ENCODE measurements around the gene POU5F1.
"Not testable (repeated sequence)": the region's sequence is repeated elsewhere in the genome, so short reads cannot be mapped to it uniquely, and the experiment has no call there.

The POU5F1 gene

DNA sequence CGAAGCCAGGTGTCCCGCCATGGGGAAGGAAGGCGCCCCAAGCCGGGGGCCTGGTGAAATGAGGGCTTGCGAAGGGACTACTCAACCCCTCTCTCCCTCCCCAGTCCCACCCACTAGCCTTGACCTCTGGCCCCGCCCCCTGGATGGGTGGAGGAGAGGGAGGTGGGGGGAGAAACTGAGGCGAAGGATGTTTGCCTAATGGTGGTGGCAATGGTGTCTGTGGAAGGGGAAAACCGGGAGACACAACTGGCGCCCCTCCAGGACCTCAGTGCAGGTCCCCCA, at the start of gene POU5F1:
Gene POU5F1, minus strand, starts transcription at position 83 of the 282 bp plus-strand sequence. Its CDS starts 62 bp downstream, at position 21.
- no peak for DNase-seq

DNA sequence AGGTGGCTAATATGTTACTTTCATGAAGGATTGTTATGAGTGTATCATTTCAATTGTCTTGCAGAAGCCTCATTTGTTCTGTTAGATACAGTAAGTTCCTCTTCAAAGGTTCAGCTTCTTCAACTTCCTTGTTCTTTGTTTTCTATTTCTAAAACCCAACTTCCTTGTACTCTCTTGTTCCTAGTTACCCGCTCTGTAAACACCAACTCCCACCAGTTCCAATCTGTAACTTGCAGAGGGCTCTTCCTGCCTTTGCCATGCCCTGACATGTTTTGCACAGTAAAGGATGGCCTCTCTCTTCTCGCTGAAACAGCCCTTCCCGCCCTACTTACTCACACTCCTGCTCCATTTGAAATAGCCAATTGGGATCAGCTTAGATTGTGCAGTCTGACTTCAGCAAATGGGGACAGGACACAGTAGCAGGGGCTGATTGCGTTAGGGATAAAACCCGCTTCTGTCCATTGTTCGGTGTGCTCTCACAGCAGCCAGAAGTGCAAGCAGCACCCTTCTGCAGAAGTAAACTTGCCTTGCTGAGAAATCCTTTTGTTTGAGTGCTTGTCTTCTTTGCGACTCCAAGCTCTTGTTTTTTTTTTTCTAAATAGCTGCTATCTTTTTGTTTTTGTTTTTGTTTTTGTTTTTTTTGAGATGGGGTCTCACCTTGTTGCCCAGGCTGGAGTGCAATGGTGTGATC, 45.9 kb upstream of the POU5F1 start:
- DNase-seq: no peak

DNA sequence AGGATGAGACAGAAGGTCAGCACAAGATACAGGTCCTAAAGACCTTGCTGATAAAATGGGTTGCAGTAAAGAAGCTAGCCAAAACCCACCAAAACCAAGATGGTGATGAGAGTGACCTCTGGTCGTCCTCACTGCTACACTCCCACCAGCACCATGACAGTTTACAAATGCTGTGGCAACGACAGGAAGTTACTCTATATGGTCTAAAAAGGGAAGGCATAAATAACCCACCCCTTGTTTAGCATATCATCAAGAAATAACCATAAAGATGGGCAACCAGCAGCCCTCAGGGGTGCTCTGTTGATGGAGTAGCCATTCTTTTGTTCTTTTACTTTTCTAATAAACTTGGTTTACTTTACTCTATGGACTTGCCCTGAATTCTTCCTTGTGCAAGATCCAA, 44.7 kb upstream of the POU5F1 start:
- DNase-seq: not testable (repeated sequence)

DNA sequence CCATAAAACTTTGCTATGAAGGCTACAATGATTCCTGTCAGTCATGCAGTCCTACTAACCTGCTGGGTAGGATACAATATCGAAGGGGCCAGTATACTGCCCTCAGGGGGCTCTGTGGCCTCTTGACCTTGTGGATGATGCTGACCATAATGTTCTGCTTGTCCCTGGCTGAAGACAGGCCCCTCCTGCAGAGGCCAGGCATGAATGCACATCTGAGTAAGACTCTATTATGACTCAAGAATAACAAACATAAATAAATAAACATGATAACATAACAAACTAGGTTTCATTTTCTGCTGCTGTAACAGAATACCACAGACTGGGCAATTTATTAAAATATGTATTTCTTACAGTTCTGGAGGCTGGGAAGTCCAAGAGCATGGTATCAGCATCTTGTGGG, 44.0 kb upstream of the POU5F1 start:
- no peak for DNase-seq

DNA sequence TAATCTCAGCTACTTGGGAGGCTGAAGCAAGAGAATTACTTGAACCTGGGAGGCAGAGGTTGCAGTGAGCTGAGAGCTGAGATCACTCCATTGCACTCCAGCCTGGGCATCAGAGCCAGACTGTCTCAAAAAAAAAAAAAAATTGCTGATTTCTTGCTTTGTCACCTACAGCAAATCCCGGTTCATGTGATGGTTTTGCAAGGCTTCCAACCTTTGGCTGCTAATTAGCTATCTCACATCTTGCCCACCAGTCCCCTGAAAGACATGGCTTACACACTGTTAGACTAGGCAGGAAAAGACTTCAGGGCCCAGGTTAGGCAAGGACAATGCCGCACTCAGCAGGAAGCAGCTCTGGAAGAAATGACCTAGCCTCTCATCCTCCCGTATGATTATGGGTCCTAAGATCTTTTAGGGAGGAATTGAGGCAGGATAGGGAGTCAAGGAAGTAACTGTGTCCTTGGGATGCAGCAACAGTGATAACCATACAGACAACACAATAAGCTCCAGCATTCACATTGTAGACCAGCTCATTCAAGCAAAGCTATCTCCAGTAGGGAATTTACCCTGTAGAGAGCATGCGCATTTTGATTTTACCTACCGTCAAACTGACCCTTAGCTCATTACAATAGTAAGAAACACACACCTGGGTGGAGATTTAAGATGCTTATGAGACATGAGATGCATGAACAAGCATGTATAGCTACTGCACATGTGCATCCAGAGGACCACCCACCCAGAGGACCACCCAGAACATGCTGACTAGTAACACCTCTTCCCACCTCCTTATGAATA, 40.5 kb upstream of the POU5F1 start:
- DNase-seq: no peak

DNA sequence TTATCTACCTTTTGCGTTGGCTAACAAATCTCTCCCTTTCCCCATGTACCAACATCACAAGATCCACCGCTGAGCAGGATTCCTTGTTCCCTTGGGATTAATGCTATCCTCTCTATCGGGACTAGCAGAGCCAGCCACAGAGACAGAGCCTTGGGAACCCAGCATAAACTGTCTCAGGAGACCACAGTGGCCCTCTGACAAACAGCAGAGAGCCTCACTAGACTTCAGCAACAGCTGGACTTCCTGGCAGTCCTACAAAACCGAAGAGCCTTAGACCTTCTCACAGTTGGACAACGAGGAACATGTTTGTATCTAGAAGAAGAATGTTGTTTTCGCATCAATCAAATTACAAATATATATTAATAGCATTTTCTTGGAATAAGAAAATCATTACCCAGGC, 39.6 kb upstream of the POU5F1 start:
- no peak for DNase-seq

DNA sequence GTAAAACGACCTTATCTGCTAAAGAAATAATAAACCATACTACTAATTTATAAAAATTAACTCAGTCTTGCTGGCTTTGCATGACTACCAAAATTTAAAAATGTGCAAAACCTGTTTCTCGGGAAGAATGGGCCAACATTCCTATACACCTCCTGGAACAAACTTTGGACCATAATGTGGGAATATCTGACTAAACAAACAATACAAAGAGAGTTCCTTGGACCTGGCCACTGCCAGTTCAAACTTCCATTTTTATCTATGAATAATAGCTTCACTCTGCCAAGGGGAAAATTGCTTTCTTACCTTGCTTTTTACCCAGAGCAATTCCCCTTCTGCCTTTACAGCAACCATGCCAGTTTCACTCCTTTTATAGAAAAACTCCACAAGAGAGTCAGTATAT, 38.7 kb upstream of the POU5F1 start:
- DNase-seq: no peak

DNA sequence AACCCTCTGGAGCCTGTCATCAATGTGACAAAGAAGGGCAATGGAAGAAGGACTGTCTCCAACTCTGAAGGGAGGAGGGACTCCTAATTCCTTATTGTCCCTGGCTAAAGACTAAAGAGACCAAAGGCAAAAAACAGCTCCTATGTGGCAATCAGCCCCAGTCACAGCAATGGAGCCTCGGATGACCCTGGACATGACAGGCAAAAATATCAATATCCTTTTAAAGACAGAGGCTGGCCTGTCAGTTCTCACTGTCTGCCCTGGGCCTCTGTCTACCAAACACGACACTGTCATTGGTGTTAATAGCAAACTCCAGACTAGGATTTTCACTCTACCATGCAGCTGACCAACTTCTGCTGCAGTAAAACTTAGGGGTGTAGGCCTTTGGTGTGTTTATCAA, 38.0 kb upstream of the POU5F1 start:
- no peak for DNase-seq

DNA sequence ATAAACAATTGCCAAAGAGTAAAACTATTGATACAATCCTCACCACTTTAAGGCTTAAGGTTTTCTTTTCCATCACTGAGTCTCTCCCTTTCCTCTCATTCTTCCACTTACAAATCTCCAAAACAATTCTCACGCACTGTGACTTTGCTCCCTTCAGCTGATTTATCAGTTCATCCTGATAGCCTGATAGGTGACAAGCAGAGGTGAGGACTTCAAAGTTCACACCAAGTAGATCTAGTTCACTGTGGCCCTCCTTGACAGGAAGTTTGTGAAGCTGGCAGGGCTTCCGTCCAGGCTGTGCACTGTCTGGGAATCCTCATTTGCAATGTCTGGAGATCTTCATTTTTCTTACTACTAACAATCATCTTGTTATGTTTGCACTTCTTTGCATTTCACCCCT, 35.2 kb upstream of the POU5F1 start:
- DNase-seq: no peak

DNA sequence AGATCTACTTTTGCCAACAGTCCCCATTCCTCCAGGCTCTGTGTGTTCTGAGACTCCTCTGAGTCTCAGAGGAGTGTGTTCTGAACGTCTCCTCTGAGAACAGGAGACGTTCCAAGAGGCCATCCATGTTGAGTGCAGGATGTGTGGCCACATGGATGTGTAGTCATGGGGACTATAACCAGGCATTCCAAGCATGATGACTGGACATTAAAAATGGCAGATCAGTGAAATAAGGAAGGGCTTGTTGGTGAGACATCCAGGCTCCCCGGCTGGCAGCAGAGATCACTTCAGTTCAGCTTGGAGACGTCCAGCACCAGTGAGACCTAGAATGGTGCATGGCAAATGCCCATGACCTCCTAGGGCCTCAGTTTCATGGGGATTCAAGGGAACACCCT, 34.3 kb upstream of the POU5F1 start:
- no peak for DNase-seq

DNA sequence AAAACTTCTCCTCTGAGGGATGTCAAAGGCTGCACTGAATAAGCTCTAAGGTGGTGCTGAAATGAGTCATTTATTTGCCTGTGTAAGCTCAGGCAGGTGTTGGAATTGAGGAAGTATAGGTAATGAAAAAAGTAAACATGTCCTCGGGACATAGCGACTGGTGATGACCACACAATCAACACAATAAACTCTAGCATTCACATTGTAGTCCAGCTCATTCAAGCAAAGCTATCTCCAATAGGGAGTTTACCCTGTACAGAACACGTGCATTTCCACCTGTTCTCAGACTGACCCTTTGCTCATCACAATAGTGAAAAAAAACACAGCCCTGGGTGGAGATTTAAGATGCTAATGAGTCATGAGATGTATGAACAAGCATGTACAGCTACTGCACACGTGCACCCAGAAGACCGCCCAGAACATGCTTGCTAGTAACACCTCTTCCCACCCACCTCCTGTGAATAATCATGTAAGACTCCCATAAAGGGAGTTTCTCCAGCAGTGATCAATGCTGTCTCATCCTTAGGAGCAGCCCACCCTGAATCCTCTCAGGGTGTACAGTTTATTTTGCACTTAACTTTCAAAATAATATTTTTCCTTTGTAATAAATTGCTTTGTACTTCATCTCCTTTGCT, 33.0 kb upstream of the POU5F1 start:
- DNase-seq: peak in 4 of 56 donors; percentile 4 to 34 (median 25)

DNA sequence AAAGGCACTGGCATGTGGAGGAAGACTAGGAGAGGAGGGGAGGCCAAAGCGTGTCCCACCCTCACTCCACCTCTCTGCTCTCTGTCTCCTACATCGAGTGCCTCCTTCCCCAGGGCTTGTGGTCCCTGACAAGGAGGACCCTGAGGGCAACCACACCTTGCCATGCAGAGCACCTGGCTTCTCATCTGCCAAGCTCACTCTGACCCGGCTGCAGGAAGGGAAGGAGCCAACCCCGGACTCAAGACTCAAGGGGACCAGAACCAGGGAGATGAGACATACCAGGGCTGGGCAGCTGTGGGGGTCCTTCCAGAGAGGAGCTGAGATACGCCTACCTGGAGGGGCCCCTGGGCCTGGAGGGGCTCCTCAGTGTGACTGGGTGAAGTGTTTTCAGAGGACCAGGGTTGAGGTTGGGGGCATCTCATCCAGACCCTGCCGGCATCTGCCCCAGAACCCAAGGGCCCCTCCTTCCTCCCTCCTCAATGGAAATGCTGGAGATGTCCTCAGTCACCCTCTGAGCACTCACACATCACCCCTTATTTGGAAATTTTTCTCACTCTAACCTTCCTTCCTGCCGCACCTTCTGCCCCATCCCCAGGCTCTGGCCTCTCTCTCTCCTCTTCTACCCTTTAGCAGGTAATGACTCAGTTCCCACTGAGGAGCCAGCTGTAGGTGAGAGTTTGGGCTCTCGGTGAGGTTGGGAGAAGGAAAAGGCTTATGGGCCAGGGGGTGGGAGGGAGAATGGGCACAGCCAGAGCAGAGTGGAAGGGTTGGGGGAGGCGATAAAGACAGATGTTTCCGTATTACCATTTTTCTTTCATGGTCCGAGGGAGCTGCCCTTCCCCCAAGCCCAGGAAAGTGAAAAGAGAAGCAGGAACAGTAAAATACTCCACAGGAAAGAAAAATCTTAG, 32.0 kb upstream of the POU5F1 start:
- DNase-seq: no peak

DNA sequence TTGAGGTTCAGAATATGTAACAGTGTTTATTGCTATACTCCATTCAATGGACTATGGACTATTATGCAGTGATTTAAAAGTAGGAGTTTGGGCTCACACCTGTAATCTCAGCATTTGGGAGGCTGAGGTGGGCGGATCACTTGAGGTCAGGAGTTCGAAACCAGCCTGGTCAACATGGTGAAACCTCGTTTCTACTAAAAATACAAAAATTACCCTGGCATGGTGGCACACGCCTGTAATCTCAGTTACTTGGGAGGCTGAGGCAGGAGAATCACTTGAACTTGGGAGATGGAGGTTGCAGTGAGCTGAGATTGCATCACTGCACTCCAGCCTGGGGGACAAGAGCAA, 28.6 kb upstream of the POU5F1 start:
- not testable (repeated sequence) for DNase-seq

DNA sequence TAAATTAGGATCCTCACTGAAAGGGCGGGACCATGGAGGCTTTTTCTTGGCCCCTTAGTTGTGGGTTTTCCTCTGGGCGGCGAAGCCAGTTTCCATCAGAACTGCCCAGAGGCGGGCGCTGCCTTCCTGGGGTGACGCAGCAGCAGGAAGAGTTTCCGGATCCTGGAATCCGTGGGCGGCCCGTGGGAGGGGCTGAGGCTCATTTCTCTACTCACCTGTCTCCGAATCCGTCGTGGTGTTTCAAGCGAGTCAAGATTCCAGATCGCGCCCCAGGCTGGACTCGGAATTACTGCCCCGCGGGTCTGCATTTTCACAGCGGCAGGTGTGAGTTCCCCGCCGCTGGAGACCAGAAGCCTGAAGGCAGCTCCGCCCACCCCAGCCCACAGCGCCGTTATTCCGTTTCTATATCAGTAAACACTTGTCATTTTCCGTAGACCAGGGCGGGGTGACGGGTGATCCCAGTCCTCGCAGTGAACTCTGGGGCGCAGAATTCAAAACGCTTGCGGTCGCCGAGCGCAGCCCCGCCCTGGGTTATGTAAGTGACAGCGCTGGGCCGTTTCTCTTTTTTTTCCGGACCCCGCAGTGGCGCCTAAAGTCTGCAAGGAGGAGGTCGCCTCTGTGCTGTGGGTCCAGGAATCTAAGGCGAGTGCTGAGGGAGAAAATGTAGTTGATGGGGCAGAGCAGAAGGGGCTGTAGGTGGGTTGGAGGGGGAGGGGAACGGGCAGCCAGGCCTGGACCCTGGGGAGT, 27.2 kb upstream of the POU5F1 start:
- DNase-seq: peak in 55 of 56 donors; percentile 28 to 94 (median 76)

DNA sequence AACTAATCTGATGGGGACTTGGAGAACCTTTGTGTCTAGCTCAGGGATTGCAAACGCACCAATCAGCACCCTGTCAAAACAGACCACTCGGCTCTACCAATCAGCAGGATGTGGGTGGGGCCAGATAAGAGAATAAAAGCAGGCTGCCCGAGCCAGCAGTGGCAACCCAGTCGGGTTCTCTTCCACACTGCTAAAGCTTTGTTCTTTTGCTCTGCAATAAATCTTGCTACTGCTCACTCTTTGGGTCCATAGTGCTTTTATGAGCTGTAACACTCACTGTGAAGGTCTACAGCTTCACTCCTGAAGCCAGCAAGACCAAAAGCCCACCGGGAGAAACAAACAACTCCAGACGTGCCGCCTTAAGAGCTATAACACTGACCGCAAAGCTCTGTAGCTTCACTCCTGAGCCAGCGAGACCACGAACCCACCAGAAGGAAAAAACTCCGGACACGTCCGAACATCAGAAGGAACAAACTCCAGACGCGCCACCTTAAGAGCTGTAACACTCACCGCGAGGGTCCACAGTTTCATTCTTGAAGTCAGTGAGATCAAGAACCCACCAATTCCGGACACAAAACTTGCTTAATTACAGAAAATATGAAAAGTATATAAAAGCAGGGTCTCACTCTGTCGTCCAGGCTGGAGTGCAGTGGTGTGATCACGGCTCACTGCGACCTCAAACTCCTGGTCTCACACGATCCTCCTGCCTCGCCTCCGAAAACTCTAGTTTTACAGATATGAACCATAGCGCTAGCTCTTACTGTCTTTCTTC, 26.0 kb upstream of the POU5F1 start:
- DNase-seq: not testable (repeated sequence)

DNA sequence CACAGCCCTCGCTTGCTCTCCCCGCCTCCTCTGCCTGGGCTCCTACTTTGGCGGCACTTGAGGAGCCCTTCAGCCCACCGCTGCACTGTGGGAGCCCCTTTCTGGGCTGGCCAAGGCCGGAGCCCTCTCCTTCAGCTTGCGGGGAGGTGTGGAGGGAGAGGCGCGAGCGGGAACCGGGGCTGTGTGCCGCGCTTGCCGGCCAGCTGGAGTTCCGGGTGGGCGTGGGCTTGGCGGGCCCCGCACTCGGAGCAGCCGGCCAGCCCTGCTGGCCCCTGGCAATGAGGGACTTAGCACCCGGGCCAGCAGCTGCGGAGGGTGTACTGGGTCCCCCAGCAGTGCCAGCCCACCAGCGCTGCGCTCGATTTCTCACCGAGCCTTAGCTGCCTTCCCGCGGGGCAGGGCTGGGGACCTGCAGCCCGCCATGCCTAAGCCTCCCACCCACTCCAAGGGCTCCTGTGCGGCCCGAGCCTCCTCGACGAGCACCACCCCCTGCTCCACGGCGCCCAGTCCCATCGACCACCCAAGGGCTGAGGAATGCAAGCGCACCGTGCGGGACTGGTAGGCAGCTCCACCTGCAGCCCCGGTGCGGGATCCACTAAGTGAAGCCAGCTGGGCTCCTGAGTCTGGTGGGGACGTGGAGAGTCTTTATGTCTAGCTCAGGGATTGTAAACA, 25.0 kb upstream of the POU5F1 start:
- DNase-seq: not testable (repeated sequence)

DNA sequence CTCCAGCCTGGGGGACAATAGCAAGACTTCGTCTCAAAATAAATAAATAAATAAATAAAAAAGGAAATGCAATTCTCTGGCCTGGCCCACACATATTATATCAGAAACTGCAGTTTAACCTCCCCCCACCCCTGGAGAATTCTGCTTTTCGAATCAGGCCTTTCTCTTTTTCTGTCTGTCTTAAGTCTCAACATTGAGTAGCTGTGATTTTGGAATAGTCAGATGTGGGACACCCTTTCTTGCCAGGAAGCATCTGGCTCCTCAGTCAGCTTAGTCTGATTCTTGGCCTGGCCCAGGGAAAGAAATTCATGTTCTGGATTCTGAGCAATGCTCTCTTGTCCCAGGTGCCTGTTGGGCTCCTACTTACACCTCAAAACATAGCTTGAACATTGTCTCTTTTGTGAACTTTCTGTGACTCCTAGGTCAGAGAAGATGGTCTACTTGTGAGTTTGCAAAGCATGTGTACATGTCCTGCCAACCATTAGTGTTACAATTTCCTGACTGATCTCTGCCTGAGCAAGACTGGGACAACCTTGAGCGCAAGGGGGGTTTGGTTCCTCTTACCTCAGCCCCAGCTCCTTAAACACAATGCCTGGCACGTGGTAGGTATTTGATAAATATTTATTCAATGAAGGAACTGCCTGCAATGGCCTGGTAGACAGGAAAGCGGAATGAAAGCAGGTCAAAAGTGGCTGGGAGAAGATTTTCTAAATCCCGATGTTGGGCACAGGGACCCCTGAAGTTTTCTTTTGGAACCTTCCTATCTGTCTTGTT, 23.8 kb upstream of the POU5F1 start:
- DNase-seq: no peak

DNA sequence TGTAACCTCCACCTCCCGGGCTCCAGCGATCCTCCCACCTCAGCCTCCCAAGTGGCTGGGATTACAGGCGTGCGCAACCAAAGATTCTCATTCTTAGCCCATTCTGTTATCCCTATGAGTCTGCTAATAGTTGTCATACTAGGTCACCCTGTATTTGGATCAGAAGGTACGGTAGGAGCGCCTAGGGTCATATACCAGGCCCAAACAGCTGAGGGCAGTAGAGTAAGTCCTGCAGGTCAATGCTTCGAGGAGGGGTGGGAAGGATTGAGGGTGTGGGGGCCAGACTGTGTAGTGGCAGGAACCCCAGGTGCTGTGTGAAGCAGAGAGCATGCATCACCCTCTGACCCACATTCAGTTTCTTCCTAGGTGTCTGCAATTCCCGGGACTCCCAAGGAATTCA, 22.7 kb upstream of the POU5F1 start:
- DNase-seq: no peak

Measured in nucleus accumbens (tissue), 56 donors.